Fibroblast of gingiva (primary cell): ENCODE results near the gene FAM187B.

Experiments
- DNase-seq: peaks from one replicate; pipeline ENCODE4 v3.0.0-alpha.2; 2011; ENCODE audit warnings: low read depth

Gene FAM187B

GRCh38 chr19:35178701-35179100 is 49.8 kb downstream of the FAM187B start:
- DNase-seq: peak; percentile 26

- no peak for DNase-seq
These were observed 50.9 kb downstream of the FAM187B start for GRCh38 chr19:35177377-35178274.

- no peak for DNase-seq
These were observed 52.4 kb downstream of the FAM187B start for GRCh38 chr19:35176181-35176570.
